K562 (cell line): Measurements from ENCODE around the gene L3HYPDH. TPM values are rescaled to one million over a fixed set of nuclear protein-coding genes. Genes with fewer than 3 reads are reported as not detected.
A peak's percentile ranks its signal among the peaks of the same experiment; 100 is the strongest.

Experiments
- BMI1 ChIP-seq: fragments of 150-350 bp; IDR thresholded peaks from 2 replicates; pipeline ENCODE4 v1.6.1; 2014; ENCODE audit warnings: low read length
- JUND ChIP-seq, 2 experiments: IDR thresholded peaks; 2 replicates in 1 of 2; 3 replicates in 1 of 2; pipeline ENCODE4 v1.6.1; 2011; ENCODE audit warnings: borderline replicate concordance in 2 of 2, low read depth in 2 of 2, low read length in 2 of 2, improper control_type of control experiment in 1 of 2, missing biosample characterization in 1 of 2, missing genetic modification characterization in 1 of 2, missing genetic modification reagents in 1 of 2
- SMARCE1 ChIP-seq: fragments of 450-650 bp; IDR thresholded peaks from 2 replicates; pipeline ENCODE4 v1.7.1; 2016; ENCODE audit warnings: mild to moderate bottlenecking
- ZNF282 ChIP-seq: sonication (generic); formaldehyde crosslinking; IDR thresholded peaks from 2 replicates; pipeline ENCODE4 v1.8.1; 2023; ENCODE audit warnings: missing genetic modification reagents
- polyA plus RNA-seq, 8 experiments: library from polyadenylated mRNA; depleted of rRNA in 4 of 8; stranded (reverse) in 5 of 8; unstranded in 3 of 8; fragments of >200 nt; fragmentation: Nextera tagmentation in 2 of 8; fragmentation: Illumina TruSeq in 1 of 8; extraction: Ambion mirVana in 2 of 8; extraction: Trizol in 1 of 8; gene quantifications; 2 replicates each; pipeline versions ENCODE4 v1.2.1 to v1.2.3, GENCODE V29; 2011 to 2014; ENCODE audit warnings: inconsistent platforms in 1 of 8, missing spikeins in 1 of 8
- total RNA-seq, 7 experiments: library from RNA; depleted of rRNA in 6 of 7; stranded (reverse); fragments of >200 nt in 6 of 7; fragmentation: Illumina TruSeq in 2 of 7; extraction: Trizol in 2 of 7; gene quantifications; 2 replicates each; pipeline versions ENCODE4 v1.2.1 to v1.2.3, GENCODE V29; 2011 to 2021; ENCODE audit warnings: low replicate concordance in 1 of 7
- TF ChIP-seq, protein P1 (sequence below): fragments of 450-650 bp; IDR thresholded peaks from 2 replicates; pipeline ENCODE4 v1.6.1; 2018; ENCODE audit not compliant: partially characterized antibody
- TF ChIP-seq, protein P2 (sequence below): fragments of 250-450 bp; sonication (Bioruptor Pico); IDR thresholded peaks from 2 replicates; pipeline ENCODE4 v1.9.0; 2021; ENCODE audit warnings: mild to moderate bottlenecking

Gene L3HYPDH
- total and polyA plus RNA-seq, 9 of the 15 experiments (the other 6 are each of a cell fraction or from before 2014, with no cell fraction given) = 12.8 to 36.5 (median 19.3) TPM

DNA sequence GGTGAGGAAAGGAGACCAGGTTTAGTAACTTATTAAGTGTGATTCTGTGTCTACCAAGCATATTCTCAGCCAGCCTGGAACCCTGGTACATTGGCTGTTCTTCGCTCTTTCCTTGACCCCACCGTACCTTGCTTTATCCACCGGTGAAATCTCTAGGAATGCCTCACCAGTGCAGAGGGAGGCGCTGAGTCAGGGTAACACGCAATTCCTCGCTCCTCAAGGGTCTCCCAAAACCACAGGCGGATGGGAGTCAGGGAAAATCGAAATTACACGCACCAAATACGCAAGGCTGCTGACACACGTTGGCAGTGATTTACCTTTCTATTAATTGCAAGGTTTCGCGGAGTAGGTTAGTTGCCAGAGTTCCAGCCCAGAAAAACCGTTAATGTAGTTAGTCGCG, 845 bp downstream of the L3HYPDH start (continued):
- TF ChIP-seq, protein P1, sequence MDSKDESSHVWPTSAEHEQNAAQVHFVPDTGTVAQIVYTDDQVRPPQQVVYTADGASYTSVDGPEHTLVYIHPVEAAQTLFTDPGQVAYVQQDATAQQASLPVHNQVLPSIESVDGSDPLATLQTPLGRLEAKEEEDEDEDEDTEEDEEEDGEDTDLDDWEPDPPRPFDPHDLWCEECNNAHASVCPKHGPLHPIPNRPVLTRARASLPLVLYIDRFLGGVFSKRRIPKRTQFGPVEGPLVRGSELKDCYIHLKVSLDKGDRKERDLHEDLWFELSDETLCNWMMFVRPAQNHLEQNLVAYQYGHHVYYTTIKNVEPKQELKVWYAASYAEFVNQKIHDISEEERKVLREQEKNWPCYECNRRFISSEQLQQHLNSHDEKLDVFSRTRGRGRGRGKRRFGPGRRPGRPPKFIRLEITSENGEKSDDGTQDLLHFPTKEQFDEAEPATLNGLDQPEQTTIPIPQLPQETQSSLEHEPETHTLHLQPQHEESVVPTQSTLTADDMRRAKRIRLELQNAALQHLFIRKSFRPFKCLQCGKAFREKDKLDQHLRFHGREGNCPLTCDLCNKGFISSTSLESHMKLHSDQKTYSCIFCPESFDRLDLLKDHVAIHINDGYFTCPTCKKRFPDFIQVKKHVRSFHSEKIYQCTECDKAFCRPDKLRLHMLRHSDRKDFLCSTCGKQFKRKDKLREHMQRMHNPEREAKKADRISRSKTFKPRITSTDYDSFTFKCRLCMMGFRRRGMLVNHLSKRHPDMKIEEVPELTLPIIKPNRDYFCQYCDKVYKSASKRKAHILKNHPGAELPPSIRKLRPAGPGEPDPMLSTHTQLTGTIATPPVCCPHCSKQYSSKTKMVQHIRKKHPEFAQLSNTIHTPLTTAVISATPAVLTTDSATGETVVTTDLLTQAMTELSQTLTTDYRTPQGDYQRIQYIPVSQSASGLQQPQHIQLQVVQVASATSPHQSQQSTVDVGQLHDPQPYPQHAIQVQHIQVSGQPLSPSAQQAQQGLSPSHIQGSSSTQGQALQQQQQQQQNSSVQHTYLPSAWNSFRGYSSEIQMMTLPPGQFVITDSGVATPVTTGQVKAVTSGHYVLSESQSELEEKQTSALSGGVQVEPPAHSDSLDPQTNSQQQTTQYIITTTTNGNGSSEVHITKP = peak; percentile 8
- TF ChIP-seq ZNF282 = 0 out of 2 replicates have a peak, but pooled peaks have one; percentile 1
- TF ChIP-seq JUND (IDR thresholded peaks at IDR 0.05; ENCODE audit: borderline replicate concordance, low read depth, low read length) = 0 out of 2 replicates have a peak, but pooled peaks have one; percentile 6
- TF ChIP-seq JUND (tag; IDR thresholded peaks at IDR 0.05; ENCODE audit: borderline replicate concordance, low read depth, low read length) = 0 out of 3 replicates have a peak, but pooled peaks have one; percentile 16
- TF ChIP-seq, protein P2, sequence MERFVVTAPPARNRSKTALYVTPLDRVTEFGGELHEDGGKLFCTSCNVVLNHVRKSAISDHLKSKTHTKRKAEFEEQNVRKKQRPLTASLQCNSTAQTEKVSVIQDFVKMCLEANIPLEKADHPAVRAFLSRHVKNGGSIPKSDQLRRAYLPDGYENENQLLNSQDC = no peak
- TF ChIP-seq BMI1 = no peak
- 0 out of 2 replicates have a peak, but pooled peaks have one; percentile 10 for TF ChIP-seq SMARCE1
- TF ChIP-seq, all 486 proteins: peak for 10
